SK-N-SH (cell line): ENCODE data around the gene UBE2D4. TPM values are rescaled to one million over a fixed set of nuclear protein-coding genes. Genes with fewer than 3 reads are reported as not detected.

ENCODE experiments used
- CTCF ChIA-PET: fragments of 300-600, 350-600 bp; formaldehyde crosslinking; extraction: SDS; loops from one replicate; lab custom pipeline; 2021; lab: Yijun Ruan, JAX
- POLR2A ChIA-PET: fragments of 350-600 bp; sonication (Branson Sonifier 250); formaldehyde crosslinking; extraction: SDS; loops from one replicate; lab custom pipeline; 2020; ENCODE audit warnings: antibody characterized with exemption, inconsistent platforms; lab: Yijun Ruan, JAX
- DNase-seq: peaks from one replicate; pipeline ENCODE4 v3.0.0; 2012
- H2AFZ ChIP-seq: fragments of 200-600 bp; sonication (generic); 2 replicates; pipeline ENCODE4 v1.8.1; 2016; ENCODE audit warnings: antibody characterized with exemption, mild to moderate bottlenecking, low read depth
- H3F3A ChIP-seq: fragments of 200-600 bp; sonication (generic); replicated peaks from 2 replicates; pipeline ENCODE3; 2016; ENCODE audit warnings: antibody characterized with exemption, mild to moderate bottlenecking; ENCODE audit not compliant: insufficient read depth
- H3K27ac ChIP-seq, 2 experiments: fragments of 200-500 bp in 1 of 2; fragments of 200-600 bp in 1 of 2; sonication (Bioruptor generic) in 1 of 2; sonication (generic), shearing (Covaris generic) in 1 of 2; 2 replicates each; pipeline versions ENCODE4 v1.5.1 to v1.6.1; 2014 to 2016; ENCODE audit warnings: low read depth in 2 of 2, inconsistent platforms in 1 of 2, low read length in 1 of 2, mild to moderate bottlenecking in 1 of 2, mixed read lengths in 1 of 2
- H3K27me3 ChIP-seq: fragments of 200-600 bp; sonication (generic), shearing (Covaris generic); 2 replicates; pipeline ENCODE4 v1.6.1; 2016; ENCODE audit warnings: mixed run types; ENCODE audit not compliant: insufficient read depth
- H3K36me3 ChIP-seq, 2 experiments: fragments of 200-500 bp in 1 of 2; fragments of 200-600 bp in 1 of 2; sonication (Bioruptor generic) in 1 of 2; sonication (generic) in 1 of 2; replicated peaks in 1 of 2; 2 replicates each; pipeline versions ENCODE3 to v1.5.1; 2014 to 2016; ENCODE audit warnings: low read length in 1 of 2, mild to moderate bottlenecking in 1 of 2; ENCODE audit not compliant: insufficient read depth in 2 of 2, control insufficient read depth in 1 of 2
- H3K4me1 ChIP-seq, 2 experiments: fragments of 200-500 bp in 1 of 2; fragments of 200-600 bp in 1 of 2; sonication (Bioruptor generic) in 1 of 2; sonication (generic), shearing (Covaris generic) in 1 of 2; 2 replicates each; pipeline versions ENCODE4 v1.5.1 to v1.6.1; 2014 to 2016; ENCODE audit warnings: low read depth in 1 of 2, low read length in 1 of 2, mixed run types in 1 of 2; ENCODE audit not compliant: insufficient read depth in 2 of 2, control insufficient read depth in 1 of 2
- H3K4me2 ChIP-seq: fragments of 200-600 bp; sonication (generic), shearing (Covaris generic); 2 replicates; pipeline ENCODE4 v1.6.1; 2017; ENCODE audit warnings: mixed run types
- H3K4me3 ChIP-seq, 2 experiments: fragments of 200-500 bp in 1 of 2; fragments of 200-600 bp in 1 of 2; sonication (Bioruptor generic) in 1 of 2; sonication (generic), shearing (Covaris generic) in 1 of 2; 2 replicates each; pipeline versions ENCODE4 v1.5.1 to v1.8.1; 2014 to 2016; ENCODE audit warnings: low read depth in 2 of 2, inconsistent platforms in 1 of 2, low read length in 1 of 2, mild to moderate bottlenecking in 1 of 2, mixed read lengths in 1 of 2, moderate library complexity in 1 of 2
- H3K79me2 ChIP-seq: fragments of 200-600 bp; sonication (generic); 2 replicates; pipeline ENCODE4 v1.8.1; 2017; ENCODE audit warnings: mild to moderate bottlenecking; ENCODE audit not compliant: insufficient read depth
- H3K9ac ChIP-seq: fragments of 200-600 bp; sonication (generic); 2 replicates; pipeline ENCODE4 v1.6.1; 2017; ENCODE audit warnings: mixed run types
- H3K9me2 ChIP-seq: fragments of 200-600 bp; sonication (generic); 2 replicates; pipeline ENCODE4 v1.6.1; 2017; ENCODE audit warnings: mixed run types
- H3K9me3 ChIP-seq: fragments of 200-600 bp; sonication (generic); 2 replicates; pipeline ENCODE4 v1.6.1; 2017; ENCODE audit warnings: mixed run types, mild to moderate bottlenecking, moderate library complexity
- H4K20me1 ChIP-seq: fragments of 200-600 bp; sonication (generic); 2 replicates; pipeline ENCODE4 v1.6.1; 2017; ENCODE audit warnings: mild to moderate bottlenecking, mixed run types; ENCODE audit not compliant: insufficient read depth
- CHD2 ChIP-seq: fragments of 150-350 bp; IDR thresholded peaks from 2 replicates; pipeline ENCODE4 v1.6.1; 2018; ENCODE audit warnings: low read length; ENCODE audit not compliant: partially characterized antibody
- EP300 ChIP-seq, 2 experiments: IDR thresholded peaks; 2 replicates each; pipeline versions ENCODE4 v1.4.0 to v1.6.1; 2012; ENCODE audit warnings: borderline replicate concordance in 1 of 2, low read depth in 1 of 2, low read length in 1 of 2
- EZH2phosphoT487 ChIP-seq: fragments of 200-600 bp; sonication (generic); IDR thresholded peaks from 2 replicates; pipeline ENCODE4 v1.6.1; 2017; ENCODE audit warnings: low read depth, mixed run types, mild to moderate bottlenecking, antibody characterized with exemption, moderate library complexity, borderline replicate concordance
- GABPA ChIP-seq: IDR thresholded peaks from 2 replicates; pipeline ENCODE4 v1.4.0; 2012; ENCODE audit warnings: low read depth, mild to moderate bottlenecking
- GATA2 ChIP-seq: sonication (generic); formaldehyde crosslinking; IDR thresholded peaks from 2 replicates; pipeline ENCODE4 v1.5.0; 2020; ENCODE audit warnings: mild to moderate bottlenecking, missing genetic modification reagents
- IRF3 ChIP-seq: fragments of 150-350 bp; IDR thresholded peaks from 2 replicates; pipeline ENCODE4 v1.6.1; 2016; ENCODE audit warnings: mild to moderate bottlenecking, low read depth, low read length
- JUND ChIP-seq: IDR thresholded peaks from 2 replicates; pipeline ENCODE4 v1.4.0; 2012
- MAX ChIP-seq: IDR thresholded peaks from 2 replicates; pipeline ENCODE4 v1.4.0; 2012; ENCODE audit warnings: low read depth
- MEF2A ChIP-seq: IDR thresholded peaks from 2 replicates; pipeline ENCODE4 v1.4.0; 2012; ENCODE audit warnings: low read depth, borderline replicate concordance
- MXI1 ChIP-seq: IDR thresholded peaks from 2 replicates; pipeline ENCODE4 v1.6.1; 2012; ENCODE audit warnings: mild to moderate bottlenecking, low read depth, low read length, improper control_type of control experiment
- RCOR1 ChIP-seq: fragments of 150-350 bp; IDR thresholded peaks from 2 replicates; pipeline ENCODE4 v1.6.1; 2017; ENCODE audit warnings: antibody characterized with exemption, low read length
- RFX5 ChIP-seq: IDR thresholded peaks from 2 replicates; pipeline ENCODE4 v1.6.1; 2012; ENCODE audit warnings: mild to moderate bottlenecking, improper control_type of control experiment, low read length
- RXRA ChIP-seq: IDR thresholded peaks from 2 replicates; pipeline ENCODE4 v1.4.0; 2012; ENCODE audit warnings: low read depth, mild to moderate bottlenecking, borderline replicate concordance
- SIN3A ChIP-seq: IDR thresholded peaks from 2 replicates; pipeline ENCODE4 v1.6.1; 2012; ENCODE audit warnings: low read depth, mild to moderate bottlenecking, low read length, moderate library complexity, borderline replicate concordance
- SMC3 ChIP-seq: IDR thresholded peaks from 2 replicates; pipeline ENCODE4 v1.6.1; 2012; ENCODE audit warnings: low read depth, low read length, improper control_type of control experiment
- TAF1 ChIP-seq: IDR thresholded peaks from 2 replicates; pipeline ENCODE4 v1.6.1; 2012; ENCODE audit warnings: low read depth, mild to moderate bottlenecking, low read length, moderate library complexity, borderline replicate concordance
- TCF12 ChIP-seq: IDR thresholded peaks from 2 replicates; pipeline ENCODE4 v1.4.0; 2012
- USF1 ChIP-seq: IDR thresholded peaks from 2 replicates; pipeline ENCODE4 v1.4.0; 2012; ENCODE audit warnings: low read depth, borderline replicate concordance
- ZBTB33 ChIP-seq: IDR thresholded peaks from 2 replicates; pipeline ENCODE4 v1.4.0; 2012; ENCODE audit warnings: low read depth, borderline replicate concordance
- WGBS: methylation state at CpG from one replicate; pipeline ENCODE4 v1.1.6; 2017; ENCODE audit warnings: low lambda C conversion rate; 5-methylcytosine and 5-hydroxymethylcytosine counted together
- polyA plus RNA-seq, 3 experiments: library from polyadenylated mRNA; depleted of rRNA; stranded (reverse); fragments of >200 nt; gene quantifications; 2 replicates each; pipeline ENCODE4 v1.2.3, GENCODE V29; 2012

The UBE2D4 gene
- polyA plus RNA-seq, 1 of the 3 experiments (the other 2 are of a cell fraction), result 22.8 TPM

DNA sequence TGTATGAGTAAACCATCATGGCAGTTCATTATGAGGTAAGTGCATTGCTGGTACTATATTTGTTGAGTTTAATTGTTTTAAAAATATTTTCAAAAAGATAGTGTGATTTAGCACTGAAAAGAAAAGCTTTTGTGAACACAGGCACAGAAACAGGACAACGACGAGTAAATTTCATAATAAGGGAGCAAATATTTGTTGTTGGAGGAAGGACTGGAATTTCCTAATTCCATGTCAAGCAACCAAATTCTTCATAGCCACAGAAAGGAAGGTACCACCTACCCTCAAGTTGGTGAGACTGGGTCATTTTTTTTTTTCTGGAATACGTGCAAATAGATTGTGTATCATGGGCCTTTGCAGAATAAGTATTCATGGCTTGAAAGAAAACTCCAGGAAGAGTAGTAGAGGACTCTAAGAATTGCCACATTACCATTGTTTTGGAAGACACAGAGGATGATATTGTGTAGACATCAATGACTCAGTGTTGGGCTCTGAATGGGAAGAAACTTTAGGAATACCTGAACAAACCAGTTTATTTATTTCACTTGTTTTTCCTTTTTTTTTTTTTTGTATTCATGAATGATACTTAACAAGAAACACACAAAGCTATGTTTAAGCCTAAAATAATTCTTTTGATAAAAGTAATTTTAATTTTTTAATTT is 7.8 kb downstream of the UBE2D4 start:
- CTCF ChIA-PET, result interaction anchor here (0.9 to 1.5 kb wide), 4 partner anchors 10 to 95 kb away, joined by 3 to 5 read pairs (median 3); no protein-coding TSS in a partner anchor
- Histone ChIP-seq H3K79me2 (no peaks in the 10 kb centered on the region), H2AFZ (no peak overlapping the region), H3F3A (no peaks in the 10 kb centered on the region), H3K27ac (no peak overlapping the region; a peak in 1 of 4 replicates), H3K4me1 (peaks cover 0 to 35% of the 10 kb centered on the region in 2 experiments; a peak in 2 of 4 replicates), H3K27me3 (no peaks in the 10 kb centered on the region), H3K36me3 (no peaks in the 10 kb centered on the region), H3K4me2 (no peak overlapping the region), H3K9ac (no peak overlapping the region), H3K9me3 (no peaks in the 10 kb centered on the region), H3K4me3 (no peak overlapping the region), H4K20me1 (no peaks in the 10 kb centered on the region), H3K9me2 (no peaks in the 10 kb centered on the region)
- DNase-seq, result no peak
- 96% methylated on average over 3 of the region's 3 CpGs for WGBS
- no peak for TF ChIP-seq GATA2
- no peak for TF ChIP-seq SIN3A
- no peak for TF ChIP-seq IRF3
- TF ChIP-seq EP300 (IDR thresholded peaks at IDR 0.05; ENCODE audit: borderline replicate concordance in 1 of 2, low read depth in 1 of 2, low read length in 1 of 2), result no peak
- TF ChIP-seq EZH2phosphoT487, result no peak
- no peak for TF ChIP-seq RXRA
- POLR2A ChIA-PET, result interaction anchor here (0.6 to 1.8 kb wide), 2 partner anchors 8 to 9 kb away, joined by 3 to 5 read pairs; partner anchors contain the start of gene UBE2D4

GRCh38 chr7:43937444-43937843 is 11.2 kb downstream of the UBE2D4 start:
- peaks cover 0 to 39% of the 10 kb centered on the region in 2 experiments; a peak in 2 of 4 replicates for H3K4me1 ChIP-seq
- no peaks in the 10 kb centered on the region for H3K27me3 ChIP-seq
- no peaks in the 10 kb centered on the region for H3K79me2 ChIP-seq
- H3K4me3 ChIP-seq, result no peak overlapping the region
- no peaks in the 10 kb centered on the region for H3K9me2 ChIP-seq
- H3K9ac ChIP-seq, result no peak overlapping the region
- WGBS, result 22% methylated on average over 3 of the region's 3 CpGs
- no peak overlapping the region for H2AFZ ChIP-seq
- no peaks in the 10 kb centered on the region for H4K20me1 ChIP-seq
- H3K27ac ChIP-seq, result peak overlapping the region in 1 of 2 experiments; percentile 98; a peak in 2 of 4 replicates
- DNase-seq, result peak; percentile 78
- H3K36me3 ChIP-seq, result no peaks in the 10 kb centered on the region
- ChIA-PET POLR2A (interaction anchor here (1.2 kb wide), 1 partner anchor 11 kb away, joined by 10 read pairs; the partner anchor contains the start of gene UBE2D4), CTCF (interaction anchor here (1.5 to 5.7 kb wide), 2 partner anchors 17 to 98 kb away, joined by 5 to 28 read pairs; no protein-coding TSS in a partner anchor)
- no peak overlapping the region for H3K4me2 ChIP-seq
- H3K9me3 ChIP-seq, result no peaks in the 10 kb centered on the region
- H3F3A ChIP-seq, result no peaks in the 10 kb centered on the region
- TF ChIP-seq JUND, result no peak
- TF ChIP-seq TAF1, result no peak
- no peak for TF ChIP-seq MAX
- peak; percentile 73 for TF ChIP-seq TCF12
- TF ChIP-seq ZBTB33, result no peak
- no peak; the same call in 1 of the 2 replicates for TF ChIP-seq RFX5
- no peak for TF ChIP-seq EZH2phosphoT487
- peak; percentile 93 for TF ChIP-seq CHD2
- no peak for TF ChIP-seq GABPA
- TF ChIP-seq RCOR1, result peak; percentile 95
- no peak for TF ChIP-seq USF1
- TF ChIP-seq MEF2A, result no peak
- peak; percentile 83 for TF ChIP-seq MXI1
- TF ChIP-seq SMC3, result 0 out of 2 replicates have a peak, but pooled peaks have one; percentile 9
